ENCODE data around the gene HNF1B.
A peak's percentile ranks its signal among the peaks of the same experiment; 100 is the strongest.

The HNF1B gene

GRCh38 chr17:37761059-37761458 lies 16.2 kb upstream of the HNF1B start:
- DNase-seq (ENCODE audit: low spot score): no peak

GRCh38 chr17:37759014-37759637 lies 14.3 kb upstream of the HNF1B start:
- DNase-seq (ENCODE audit: low spot score): no peak

GRCh38 chr17:37756051-37756450 lies 11.2 kb upstream of the HNF1B start:
- DNase-seq (ENCODE audit: low spot score): no peak

- DNase-seq (ENCODE audit: low spot score): no peak
Measured at GRCh38 chr17:37755455-37755854, 10.6 kb upstream of the HNF1B start.

- no peak for DNase-seq (ENCODE audit: low spot score)
Measured at GRCh38 chr17:37754363-37754762, 9.5 kb upstream of the HNF1B start.

GRCh38 chr17:37752482-37752881 lies 7.6 kb upstream of the HNF1B start:
- DNase-seq (ENCODE audit: low spot score): peak; percentile 61

GRCh38 chr17:37750768-37751475 lies 6.1 kb upstream of the HNF1B start:
- DNase-seq (ENCODE audit: low spot score): no peak

GRCh38 chr17:37750292-37750691 lies 5.4 kb upstream of the HNF1B start:
- no peak for DNase-seq (ENCODE audit: low spot score)

- DNase-seq (ENCODE audit: low spot score): no peak
Measured at GRCh38 chr17:37747222-37747621, 2.4 kb upstream of the HNF1B start.

GRCh38 chr17:37746617-37747016 lies 1.8 kb upstream of the HNF1B start:
- no peak for DNase-seq (ENCODE audit: low spot score)

- no peak for DNase-seq (ENCODE audit: low spot score)
Measured at GRCh38 chr17:37745801-37746426, 1.1 kb upstream of the HNF1B start.

GRCh38 chr17:37744633-37744927 lies 279 bp downstream of the HNF1B start:
- DNase-seq (ENCODE audit: low spot score): no peak

GRCh38 chr17:37743875-37744632 lies 805 bp downstream of the HNF1B start:
- DNase-seq (ENCODE audit: low spot score): no peak

- DNase-seq (ENCODE audit: low spot score): no peak
Measured at GRCh38 chr17:37743612-37743874, 1.3 kb downstream of the HNF1B start.

- no peak for DNase-seq (ENCODE audit: low spot score)
Measured at GRCh38 chr17:37742762-37743611, 1.9 kb downstream of the HNF1B start.

- peak; percentile 52 for DNase-seq (ENCODE audit: low spot score)
Measured at GRCh38 chr17:37742116-37742761, 2.6 kb downstream of the HNF1B start.

- DNase-seq (ENCODE audit: low spot score): no peak
Measured at GRCh38 chr17:37741341-37742115, 3.3 kb downstream of the HNF1B start.

GRCh38 chr17:37740915-37741314 lies 3.9 kb downstream of the HNF1B start:
- no peak for DNase-seq (ENCODE audit: low spot score)

- DNase-seq (ENCODE audit: low spot score): no peak
Measured at GRCh38 chr17:37737971-37738370, 6.9 kb downstream of the HNF1B start.

- no peak for DNase-seq (ENCODE audit: low spot score)
Measured at GRCh38 chr17:37737081-37737480, 7.8 kb downstream of the HNF1B start.

- DNase-seq (ENCODE audit: low spot score): no peak
Measured at GRCh38 chr17:37736428-37736827, 8.4 kb downstream of the HNF1B start.

All from GM03348 (cell line).